Measurements from ENCODE around the gene RNF17.
A peak's percentile ranks its signal among the peaks of the same experiment; 100 is the strongest.

The RNF17 gene

DNA sequence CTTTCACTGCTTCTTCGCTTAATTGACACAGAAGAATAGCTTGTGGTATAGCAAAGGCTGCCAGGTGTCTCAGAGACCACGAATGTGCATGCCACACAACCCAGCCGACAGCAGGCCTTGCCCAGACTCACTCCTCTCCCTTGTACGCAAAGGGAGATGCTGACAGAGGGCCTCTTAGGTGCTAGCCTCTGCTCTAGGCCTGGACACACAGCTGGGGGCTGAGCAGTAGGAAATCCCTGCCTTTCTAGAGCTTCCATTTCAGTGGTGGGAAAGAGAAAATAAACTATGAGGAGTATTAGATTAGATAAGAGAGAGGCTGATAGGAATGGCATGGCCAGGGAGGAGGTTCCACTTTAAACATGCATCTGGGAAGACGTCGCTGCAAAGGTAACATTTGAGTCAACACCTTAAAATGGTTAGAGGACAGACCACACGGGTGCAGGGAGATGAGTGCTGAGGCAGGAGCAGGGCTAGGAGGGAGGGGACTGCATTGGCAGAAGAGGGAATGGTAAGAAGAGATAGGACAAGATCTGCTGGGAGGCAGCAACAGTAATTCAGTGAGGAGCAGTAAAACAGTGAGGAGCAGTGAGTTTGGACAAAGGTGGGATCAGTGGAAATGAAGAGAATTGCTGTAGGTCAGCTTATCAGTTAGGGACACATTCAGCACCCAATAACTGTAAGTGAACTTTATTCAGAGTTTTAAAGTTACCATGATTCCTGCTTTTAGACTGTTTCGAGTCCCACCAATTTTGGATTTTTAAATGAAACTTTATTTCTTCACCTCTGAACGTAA, 100.0 kb downstream of the RNF17 start:
- CTCF ChIA-PET, result no interaction called here
- POLR2A ChIA-PET, result interaction anchor here (0.9 kb wide), 1 partner anchor 59 kb away, joined by 4 read pairs; a partner anchor contains a TSS
- TF ChIP-seq BHLHE40 (IDR thresholded peaks at IDR 0.05; ENCODE audit: borderline replicate concordance) (no peak), L3MBTL2 (conservative IDR thresholded peaks at IDR 0.05) (no peak), SUZ12 (IDR thresholded peaks at IDR 0.05) (no peak), LEF1 (IDR thresholded peaks at IDR 0.05; ENCODE audit: borderline replicate concordance) (no peak), TARDBP (IDR thresholded peaks at IDR 0.05) (no peak), ELF4 (IDR thresholded peaks at IDR 0.05) (no peak), SP1 (IDR thresholded peaks at IDR 0.05) (no peak), CTBP1 (IDR thresholded peaks at IDR 0.05; ENCODE audit: borderline replicate concordance) (no peak), ARNT (IDR thresholded peaks at IDR 0.05) (no peak), FOXA1 (IDR thresholded peaks at IDR 0.05) (no peak), NFRKB (IDR thresholded peaks at IDR 0.05) (no peak), ZNF384 (IDR thresholded peaks at IDR 0.05) (no peak)
- no peak for DNase-seq (ENCODE audit: extremely low spot score)

DNA sequence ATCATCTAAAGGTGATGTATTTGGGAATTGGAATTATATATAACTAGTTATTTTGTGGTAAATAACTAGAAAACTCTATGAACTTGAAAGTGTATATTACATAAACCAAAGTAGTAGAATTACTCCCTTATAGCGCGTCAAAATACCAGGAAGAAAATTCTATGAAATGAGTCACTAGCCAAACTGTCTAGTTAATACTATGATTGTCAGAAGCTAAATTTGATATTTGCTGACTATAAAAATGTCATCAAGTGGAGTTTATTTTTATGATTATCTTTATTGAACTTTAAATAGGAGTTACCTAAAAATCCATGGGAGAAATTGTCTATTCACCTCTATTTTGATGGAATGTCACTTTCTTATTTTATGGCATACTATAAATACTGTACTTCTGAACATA, 100.6 kb downstream of the RNF17 start:
- no peak for TF ChIP-seq TARDBP (IDR thresholded peaks at IDR 0.05)
- TF ChIP-seq, protein P1, sequence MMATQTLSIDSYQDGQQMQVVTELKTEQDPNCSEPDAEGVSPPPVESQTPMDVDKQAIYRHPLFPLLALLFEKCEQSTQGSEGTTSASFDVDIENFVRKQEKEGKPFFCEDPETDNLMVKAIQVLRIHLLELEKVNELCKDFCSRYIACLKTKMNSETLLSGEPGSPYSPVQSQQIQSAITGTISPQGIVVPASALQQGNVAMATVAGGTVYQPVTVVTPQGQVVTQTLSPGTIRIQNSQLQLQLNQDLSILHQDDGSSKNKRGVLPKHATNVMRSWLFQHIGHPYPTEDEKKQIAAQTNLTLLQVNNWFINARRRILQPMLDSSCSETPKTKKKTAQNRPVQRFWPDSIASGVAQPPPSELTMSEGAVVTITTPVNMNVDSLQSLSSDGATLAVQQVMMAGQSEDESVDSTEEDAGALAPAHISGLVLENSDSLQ (IDR thresholded peaks at IDR 0.05), result peak; percentile 29; the same call in 1 of the 2 replicates
- no peak for DNase-seq (ENCODE audit: extremely low spot score)
- ChIA-PET CTCF (no interaction called here), POLR2A (no interaction called here)

DNA sequence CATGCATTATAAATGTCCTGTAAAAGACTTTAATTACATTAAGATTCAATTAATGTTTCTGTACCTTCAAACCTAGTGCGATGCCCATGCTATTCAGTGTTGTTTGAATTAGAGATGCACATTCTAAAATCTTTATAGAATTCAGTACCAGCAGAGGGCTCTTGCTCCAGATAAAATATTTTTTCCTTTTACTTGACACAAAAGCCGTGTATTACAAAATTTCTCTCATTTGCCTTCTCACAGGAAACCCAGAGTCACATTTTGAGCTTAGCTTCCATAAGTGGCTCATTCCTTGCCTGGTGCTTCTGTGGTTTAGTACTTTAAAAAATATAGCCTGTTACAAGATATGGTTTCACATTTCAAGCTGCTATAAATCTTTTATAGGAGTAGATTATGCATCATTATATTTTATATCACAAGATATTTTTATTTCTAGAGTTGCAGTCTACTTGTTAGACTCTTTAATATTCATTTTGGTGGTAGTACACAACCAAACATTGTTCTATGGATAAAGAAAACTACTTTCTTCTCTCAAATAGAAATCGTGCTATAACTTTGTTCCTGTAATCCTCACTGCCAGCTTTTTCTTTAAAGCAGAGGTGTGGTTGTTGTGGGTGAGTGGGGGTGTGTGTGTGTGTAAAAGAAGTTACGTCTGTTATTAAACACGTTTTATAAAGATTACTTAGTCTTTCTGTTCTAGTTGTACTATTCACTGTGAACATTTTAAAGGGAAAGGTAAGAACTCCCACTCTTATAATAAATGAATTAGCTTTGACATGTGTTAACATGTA, 101.4 kb downstream of the RNF17 start:
- DNase-seq (ENCODE audit: extremely low spot score), result no peak
- POLR2A ChIA-PET, result no interaction called here
- no peak for TF ChIP-seq SP1 (IDR thresholded peaks at IDR 0.05)
- no peak for TF ChIP-seq CTBP1 (IDR thresholded peaks at IDR 0.05; ENCODE audit: borderline replicate concordance)
- TF ChIP-seq FOXA1 (IDR thresholded peaks at IDR 0.05), result no peak
- no peak for TF ChIP-seq SUZ12 (IDR thresholded peaks at IDR 0.05)
- no peak for TF ChIP-seq BHLHE40 (IDR thresholded peaks at IDR 0.05; ENCODE audit: borderline replicate concordance)
- TF ChIP-seq ARNT (IDR thresholded peaks at IDR 0.05), result no peak
- TF ChIP-seq FOXM1 (IDR thresholded peaks at IDR 0.05; ENCODE audit: borderline replicate concordance), result no peak
- TF ChIP-seq, protein P1 (IDR thresholded peaks at IDR 0.05), result no peak
- TF ChIP-seq ZNF384 (IDR thresholded peaks at IDR 0.05), result no peak
- TF ChIP-seq NFRKB (IDR thresholded peaks at IDR 0.05), result no peak
- no peak for TF ChIP-seq LEF1 (IDR thresholded peaks at IDR 0.05; ENCODE audit: borderline replicate concordance)
- TF ChIP-seq HDGF (IDR thresholded peaks at IDR 0.05; ENCODE audit: borderline replicate concordance), result no peak
- TF ChIP-seq FOXK2 (IDR thresholded peaks at IDR 0.05), result no peak
- no peak for TF ChIP-seq ELF4 (IDR thresholded peaks at IDR 0.05)
- no peak for TF ChIP-seq TARDBP (IDR thresholded peaks at IDR 0.05)
- no peak for TF ChIP-seq L3MBTL2 (conservative IDR thresholded peaks at IDR 0.05)
- CTCF ChIA-PET, result no interaction called here

DNA sequence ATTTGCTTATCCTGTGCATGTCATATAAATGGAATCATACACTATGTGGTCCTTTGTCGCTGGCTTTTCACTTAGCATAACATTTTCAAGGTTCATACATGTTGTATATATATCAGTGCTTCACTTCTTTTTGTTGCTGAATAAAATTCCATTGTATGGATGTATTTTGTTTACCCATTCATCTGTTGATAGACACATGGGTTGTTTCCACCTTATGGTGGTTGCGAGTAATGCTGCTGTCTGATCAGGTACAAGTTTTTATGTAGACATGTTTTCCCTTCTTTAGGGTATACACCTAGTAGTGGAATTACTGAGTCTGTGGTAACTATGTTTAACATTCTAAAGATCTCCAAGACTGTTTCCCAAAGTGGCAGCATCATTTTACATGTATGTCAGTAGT, 102.5 kb downstream of the RNF17 start:
- CTCF ChIA-PET, result no interaction called here

DNA sequence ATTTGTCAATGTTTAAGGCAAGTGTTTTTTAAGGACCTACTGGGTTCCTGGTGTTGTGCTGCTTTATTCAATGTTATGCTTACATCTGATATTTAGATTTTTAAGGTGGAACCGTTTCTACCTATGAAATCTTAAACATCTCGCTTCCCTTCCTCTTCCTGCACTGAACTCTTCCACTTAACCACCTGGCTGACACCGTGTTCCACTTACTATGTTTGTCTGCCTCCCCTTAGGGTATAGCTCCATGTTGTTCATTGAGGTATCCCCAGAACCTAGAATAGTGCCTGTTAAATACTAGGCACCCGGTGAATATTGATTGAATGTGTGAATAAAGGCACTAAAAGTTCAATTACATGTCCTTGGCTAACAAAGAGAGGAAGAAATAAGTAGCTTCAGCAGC, 104.9 kb downstream of the RNF17 start:
- CTCF ChIA-PET, result no interaction called here
- TF ChIP-seq NFRKB (IDR thresholded peaks at IDR 0.05), result no peak
- no peak for TF ChIP-seq CTBP1 (IDR thresholded peaks at IDR 0.05; ENCODE audit: borderline replicate concordance)
- no peak for TF ChIP-seq HDGF (IDR thresholded peaks at IDR 0.05; ENCODE audit: borderline replicate concordance)
- TF ChIP-seq ELF4 (IDR thresholded peaks at IDR 0.05), result no peak
- no peak for TF ChIP-seq L3MBTL2 (conservative IDR thresholded peaks at IDR 0.05)
- no peak for TF ChIP-seq FOXK2 (IDR thresholded peaks at IDR 0.05)
- DNase-seq (ENCODE audit: extremely low spot score), result no peak
- POLR2A ChIA-PET, result no interaction called here

More for the DNA sequence above, 102.5 kb downstream of the RNF17 start:
- no peak for DNase-seq (ENCODE audit: extremely low spot score)
- POLR2A ChIA-PET, result no interaction called here
- TF ChIP-seq NFRKB (IDR thresholded peaks at IDR 0.05) (no peak), ZNF384 (IDR thresholded peaks at IDR 0.05) (no peak), FOXA1 (IDR thresholded peaks at IDR 0.05) (no peak), BHLHE40 (IDR thresholded peaks at IDR 0.05; ENCODE audit: borderline replicate concordance) (no peak), ELF4 (IDR thresholded peaks at IDR 0.05) (no peak), FOXK2 (IDR thresholded peaks at IDR 0.05) (no peak), SUZ12 (IDR thresholded peaks at IDR 0.05) (no peak), L3MBTL2 (conservative IDR thresholded peaks at IDR 0.05) (no peak), ARNT (IDR thresholded peaks at IDR 0.05) (no peak), TARDBP (IDR thresholded peaks at IDR 0.05) (no peak), CTBP1 (IDR thresholded peaks at IDR 0.05; ENCODE audit: borderline replicate concordance) (no peak), SP1 (IDR thresholded peaks at IDR 0.05) (no peak)
- TF ChIP-seq, protein P1 (IDR thresholded peaks at IDR 0.05), result no peak

DNA sequence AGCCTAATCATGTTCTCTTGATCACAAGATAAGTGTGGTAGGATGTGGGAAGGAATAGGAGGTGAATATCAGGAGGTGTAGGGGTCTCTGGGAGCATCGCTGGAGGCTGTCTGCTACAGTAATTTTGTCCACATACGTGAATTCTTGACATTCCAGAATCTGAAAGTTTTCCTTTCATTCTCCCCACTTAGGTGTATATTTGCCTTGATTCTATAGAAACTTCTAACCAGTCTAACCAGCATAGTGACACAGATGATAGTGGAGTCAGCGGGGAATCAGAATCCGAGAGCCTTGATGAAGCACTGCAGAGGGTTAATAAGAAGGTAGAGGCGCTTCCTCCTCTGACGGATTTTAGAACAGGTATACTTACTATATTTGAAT, 106.4 kb downstream of the RNF17 start:
- ChIA-PET CTCF (no interaction called here), POLR2A (no interaction called here)
- TF ChIP-seq NFRKB (IDR thresholded peaks at IDR 0.05) (no peak), FOXA1 (IDR thresholded peaks at IDR 0.05) (no peak), ELF4 (IDR thresholded peaks at IDR 0.05) (no peak), ARNT (IDR thresholded peaks at IDR 0.05) (no peak), CTBP1 (IDR thresholded peaks at IDR 0.05; ENCODE audit: borderline replicate concordance) (no peak), ZNF384 (IDR thresholded peaks at IDR 0.05) (no peak), SUZ12 (IDR thresholded peaks at IDR 0.05) (no peak), HDGF (IDR thresholded peaks at IDR 0.05; ENCODE audit: borderline replicate concordance) (no peak), FOXM1 (IDR thresholded peaks at IDR 0.05; ENCODE audit: borderline replicate concordance) (no peak), SP1 (IDR thresholded peaks at IDR 0.05) (no peak)
- TF ChIP-seq, protein P1 (IDR thresholded peaks at IDR 0.05), result no peak
- no peak for DNase-seq (ENCODE audit: extremely low spot score)

Measured in HEK293T (cell line).